Neural progenitor cell (in vitro differentiated cells): ENCODE results near the gene DDX10.

Source experiments
- EZH2 ChIP-seq: fragments of 200-600 bp; sonication (generic); IDR thresholded peaks from 2 replicates; pipeline ENCODE4 v1.6.1; 2017; ENCODE audit warnings: antibody characterized with exemption, mild to moderate bottlenecking, moderate library complexity
- TF ChIP-seq, protein P1 (sequence below): fragments of 200-600 bp; sonication (generic); IDR thresholded peaks from 2 replicates; pipeline ENCODE4 v1.5.1; 2017; ENCODE audit warnings: antibody characterized with exemption, mild to moderate bottlenecking

DNA sequence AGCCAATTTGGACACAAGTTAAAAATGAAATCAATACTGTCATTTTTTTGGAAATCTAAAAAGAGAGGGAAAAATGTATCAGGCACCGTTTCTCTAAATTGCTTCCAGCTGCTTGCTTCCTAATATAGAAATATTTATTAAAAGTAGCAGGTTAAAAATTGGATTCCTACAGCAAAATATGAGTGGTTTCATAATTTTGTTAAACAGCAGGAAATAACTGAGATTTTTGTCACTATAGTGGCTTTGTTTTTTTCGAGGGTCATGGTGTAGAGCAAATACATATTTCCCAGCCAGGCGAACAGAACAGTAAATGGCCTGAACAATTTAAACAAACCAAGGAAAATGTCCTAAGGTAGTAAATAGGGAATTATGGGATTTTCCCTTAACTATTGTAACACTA lies 159.7 kb downstream of the DDX10 start:
- TF ChIP-seq, protein P1, sequence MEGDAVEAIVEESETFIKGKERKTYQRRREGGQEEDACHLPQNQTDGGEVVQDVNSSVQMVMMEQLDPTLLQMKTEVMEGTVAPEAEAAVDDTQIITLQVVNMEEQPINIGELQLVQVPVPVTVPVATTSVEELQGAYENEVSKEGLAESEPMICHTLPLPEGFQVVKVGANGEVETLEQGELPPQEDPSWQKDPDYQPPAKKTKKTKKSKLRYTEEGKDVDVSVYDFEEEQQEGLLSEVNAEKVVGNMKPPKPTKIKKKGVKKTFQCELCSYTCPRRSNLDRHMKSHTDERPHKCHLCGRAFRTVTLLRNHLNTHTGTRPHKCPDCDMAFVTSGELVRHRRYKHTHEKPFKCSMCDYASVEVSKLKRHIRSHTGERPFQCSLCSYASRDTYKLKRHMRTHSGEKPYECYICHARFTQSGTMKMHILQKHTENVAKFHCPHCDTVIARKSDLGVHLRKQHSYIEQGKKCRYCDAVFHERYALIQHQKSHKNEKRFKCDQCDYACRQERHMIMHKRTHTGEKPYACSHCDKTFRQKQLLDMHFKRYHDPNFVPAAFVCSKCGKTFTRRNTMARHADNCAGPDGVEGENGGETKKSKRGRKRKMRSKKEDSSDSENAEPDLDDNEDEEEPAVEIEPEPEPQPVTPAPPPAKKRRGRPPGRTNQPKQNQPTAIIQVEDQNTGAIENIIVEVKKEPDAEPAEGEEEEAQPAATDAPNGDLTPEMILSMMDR: no peak
- no peak for TF ChIP-seq EZH2
